ENCODE measurements around the gene PPP2R5C. TPM values are rescaled to one million over a fixed set of nuclear protein-coding genes. Genes with fewer than 3 reads are reported as not detected.

The PPP2R5C gene
- total and polyA plus RNA-seq, 2 donors (not counting 3 experiments of a cell fraction or from before 2014, with no cell fraction given): 42.6 to 83.6 TPM

- Histone ChIP-seq H3K27ac (ENCODE audit: insufficient read depth, low read depth, low read length) (no peak overlapping the region), H2AFZ (ENCODE audit: low read depth, low read length) (no peak overlapping the region), H3K4me1 (ENCODE audit: control insufficient read depth, extremely low read depth, insufficient read depth, low read length) (peaks cover 14% of the 10 kb centered on the region), H4K20me1 (replicated peaks; ENCODE audit: control insufficient read depth, extremely low read depth, insufficient read depth, low read length) (no peaks in the 10 kb centered on the region), H3K9ac (replicated peaks; ENCODE audit: extremely low read depth, insufficient read depth, low read length) (no peak overlapping the region), H3K4me2 (ENCODE audit: insufficient read depth, low read length) (no peak overlapping the region), H3K9me1 (replicated peaks; ENCODE audit: control insufficient read depth, extremely low read depth, insufficient read depth, low read length) (no peaks in the 10 kb centered on the region), H3K27me3 (ENCODE audit: control insufficient read depth in 2 of 2, insufficient read depth in 2 of 2, low read length in 2 of 2) (no peaks in the 10 kb centered on the region), H3K4me3 (replicated peaks in 1 of 3; ENCODE audit: insufficient read depth in 1 of 3, low read depth in 1 of 3, low read length in 3 of 3) (no peak overlapping the region), H3K9me3 (replicated peaks; ENCODE audit: control insufficient read depth, insufficient read depth, low read length) (no peaks in the 10 kb centered on the region), H3K79me2 (ENCODE audit: control insufficient read depth, insufficient read depth, low read length) (peaks cover 25% of the 10 kb centered on the region), H3K36me3 (ENCODE audit: control insufficient read depth in 2 of 2, extremely low read depth in 1 of 2, insufficient read depth in 2 of 2, low read length in 2 of 2) (no peaks in the 10 kb centered on the region)
- BruUV-seq (replicated peaks): no TSS peak
- DNase-seq (ENCODE audit: low read depth, low spot score) (no peak), FAIRE-seq (no peak)
- intact Hi-C loops (cut with micrococcal nuclease) (loop anchor here (1.0 to 5.0 kb wide), 5 partner anchors 18 to 355 kb away; partner anchors contain the start of gene HSP90AA1), dilution Hi-C loops (cut with MboI; ENCODE audit: extremely low pct_ligation_motif_present, low sequenced_read_pairs) (no loop called here)
- TF ChIP-seq JUN (IDR thresholded peaks at IDR 0.05; ENCODE audit: borderline replicate concordance, insufficient read depth, insufficient read length, low read depth) (no peak), MAX (IDR thresholded peaks at IDR 0.05; ENCODE audit: insufficient read depth, insufficient read length) (no peak), POLR2A (IDR thresholded peaks at IDR 0.05; ENCODE audit: low read depth, low read length) (no peak), CTCF (IDR thresholded peaks at IDR 0.05; ENCODE audit: extremely low read depth in 1 of 2, insufficient read depth in 1 of 2, low read depth in 1 of 2, low read length in 2 of 2) (no peak), POLR2AphosphoS5 (IDR thresholded peaks at IDR 0.05; ENCODE audit: insufficient read depth, low read depth, low read length) (no peak), MYC (IDR thresholded peaks at IDR 0.05; ENCODE audit: low read depth, low read length) (no peak), FOS (IDR thresholded peaks at IDR 0.05; ENCODE audit: borderline replicate concordance, insufficient read depth, low read length) (no peak), GATA2 (IDR thresholded peaks at IDR 0.05; ENCODE audit: insufficient read depth, insufficient read length, low read depth, low read length) (no peak), EZH2 (IDR thresholded peaks at IDR 0.05; ENCODE audit: borderline replicate concordance, low read depth, low read length, severe bottlenecking) (no peak)
- ChIA-PET POLR2A (interaction anchor here (0.6 to 0.9 kb wide), 2 partner anchors 152 to 202 kb away, joined by 3 read pairs; no protein-coding TSS in a partner anchor), CTCF (interaction anchor here (0.9 to 1.7 kb wide), 8 partner anchors 8 to 255 kb away, joined by 3 to 10 read pairs (median 5); no protein-coding TSS in a partner anchor)
Measured at GRCh38 chr14:101961746-101962502, 200.4 kb downstream of the PPP2R5C start.
